Measurements from ENCODE around the gene TMEM163. TPM values are rescaled to one million over a fixed set of nuclear protein-coding genes. Genes with fewer than 3 reads are reported as not detected.

Gene TMEM163
- total RNA-seq, 6 experiments from 2014 or later = not detected

DNA sequence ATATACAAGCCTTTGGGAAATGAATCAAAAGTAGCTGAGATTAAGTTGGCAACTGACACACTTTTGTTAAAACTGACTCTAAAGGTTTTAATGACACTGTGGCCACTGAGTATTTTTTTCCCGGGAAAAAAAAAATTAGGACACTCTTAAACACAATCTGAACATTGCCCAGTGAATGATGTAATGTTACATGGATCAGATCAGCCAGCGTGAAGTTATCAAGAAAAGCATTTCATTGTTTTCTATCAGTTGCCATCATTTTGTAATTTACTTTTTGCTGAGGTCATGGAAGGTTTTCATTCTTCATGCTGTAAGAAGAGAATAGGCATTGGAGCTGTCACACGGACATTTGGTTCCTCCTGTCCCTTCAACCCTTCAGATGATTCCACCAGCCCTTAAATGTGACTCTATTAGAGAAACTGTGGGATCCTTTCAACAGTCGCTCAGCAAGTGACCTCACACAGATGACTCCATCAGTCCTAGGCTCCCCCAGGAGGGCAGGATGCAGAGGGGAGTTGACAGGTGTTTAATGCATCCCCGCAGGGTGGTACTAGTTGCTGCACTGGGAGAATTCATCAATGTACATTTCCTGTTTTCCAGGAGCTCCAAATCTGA lies 300.7 kb downstream of the TMEM163 start:
- no peak for DNase-seq
- Mint-ChIP-seq H3K36me3 (ENCODE audit: low read depth) (peaks cover 18% of the 10 kb centered on the region; the same call in 1 of the 2 replicates), H3K4me3 (no peak overlapping the region), H3K27me3 (ENCODE audit: insufficient read depth) (no peaks in the 10 kb centered on the region), H3K27ac (no peak overlapping the region), H3K4me1 (ENCODE audit: low read depth) (peaks cover 36% of the 10 kb centered on the region), H3K9me3 (no peaks in the 10 kb centered on the region)
- TF ChIP-seq, protein P1, sequence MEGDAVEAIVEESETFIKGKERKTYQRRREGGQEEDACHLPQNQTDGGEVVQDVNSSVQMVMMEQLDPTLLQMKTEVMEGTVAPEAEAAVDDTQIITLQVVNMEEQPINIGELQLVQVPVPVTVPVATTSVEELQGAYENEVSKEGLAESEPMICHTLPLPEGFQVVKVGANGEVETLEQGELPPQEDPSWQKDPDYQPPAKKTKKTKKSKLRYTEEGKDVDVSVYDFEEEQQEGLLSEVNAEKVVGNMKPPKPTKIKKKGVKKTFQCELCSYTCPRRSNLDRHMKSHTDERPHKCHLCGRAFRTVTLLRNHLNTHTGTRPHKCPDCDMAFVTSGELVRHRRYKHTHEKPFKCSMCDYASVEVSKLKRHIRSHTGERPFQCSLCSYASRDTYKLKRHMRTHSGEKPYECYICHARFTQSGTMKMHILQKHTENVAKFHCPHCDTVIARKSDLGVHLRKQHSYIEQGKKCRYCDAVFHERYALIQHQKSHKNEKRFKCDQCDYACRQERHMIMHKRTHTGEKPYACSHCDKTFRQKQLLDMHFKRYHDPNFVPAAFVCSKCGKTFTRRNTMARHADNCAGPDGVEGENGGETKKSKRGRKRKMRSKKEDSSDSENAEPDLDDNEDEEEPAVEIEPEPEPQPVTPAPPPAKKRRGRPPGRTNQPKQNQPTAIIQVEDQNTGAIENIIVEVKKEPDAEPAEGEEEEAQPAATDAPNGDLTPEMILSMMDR (IDR thresholded peaks at IDR 0.05) = no peak

DNA sequence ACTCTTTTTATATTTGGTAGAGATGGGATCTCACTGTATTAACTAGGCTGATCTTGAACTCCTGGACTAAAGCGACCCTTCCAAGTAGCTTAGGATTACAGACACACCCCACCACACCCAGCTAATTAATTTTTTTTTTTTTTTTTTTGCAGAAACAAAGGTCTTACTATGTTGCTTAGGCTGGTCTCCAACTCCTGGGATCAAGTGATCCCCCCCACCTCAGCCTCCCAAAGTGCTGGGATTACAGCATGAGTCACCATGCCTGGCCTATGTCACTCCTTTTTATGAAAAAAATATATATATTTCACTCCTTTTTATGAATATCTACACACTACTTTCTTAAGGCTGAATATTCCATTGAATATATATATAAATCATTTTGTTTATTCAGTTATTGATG lies 302.2 kb downstream of the TMEM163 start:
- TF ChIP-seq, protein P1 (IDR thresholded peaks at IDR 0.05) = no peak
- no peak for DNase-seq
- Mint-ChIP-seq H3K9me3 (no peaks in the 10 kb centered on the region), H3K36me3 (ENCODE audit: low read depth) (peaks cover 9% of the 10 kb centered on the region; the same call in 1 of the 2 replicates), H3K27ac (no peak overlapping the region), H3K4me3 (no peak overlapping the region), H3K4me1 (ENCODE audit: low read depth) (peaks cover 47% of the 10 kb centered on the region), H3K27me3 (ENCODE audit: insufficient read depth) (no peaks in the 10 kb centered on the region)

DNA sequence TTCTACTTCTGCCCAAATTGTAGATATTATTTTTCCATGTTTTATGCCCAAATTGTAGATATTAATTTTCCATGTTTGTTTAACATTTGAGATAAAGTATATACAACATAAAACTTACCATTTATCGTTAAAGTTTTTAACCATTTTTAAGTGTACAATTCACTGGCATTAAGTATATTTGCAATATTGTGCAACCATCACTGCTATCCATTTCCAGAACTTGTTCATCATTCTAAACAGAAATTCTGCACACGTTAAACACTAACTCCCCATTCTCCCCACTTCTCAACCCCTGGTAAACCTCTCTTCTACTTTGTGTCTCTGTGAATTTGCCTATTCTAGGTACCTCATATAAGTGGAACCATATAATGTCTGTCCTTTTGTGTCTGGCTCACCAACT lies 302.8 kb downstream of the TMEM163 start:
- H3K4me3 Mint-ChIP-seq = no peak overlapping the region
- DNase-seq = no peak
- H3K4me1 Mint-ChIP-seq (ENCODE audit: low read depth) = peaks cover 47% of the 10 kb centered on the region
- 0 out of 2 replicates have a peak, but pooled peaks cover 7% of the 10 kb centered on the region for H3K36me3 Mint-ChIP-seq (ENCODE audit: low read depth)
- no peaks in the 10 kb centered on the region for H3K27me3 Mint-ChIP-seq (ENCODE audit: insufficient read depth)
- TF ChIP-seq, protein P1 (IDR thresholded peaks at IDR 0.05) = no peak
- H3K9me3 Mint-ChIP-seq = no peaks in the 10 kb centered on the region
- H3K27ac Mint-ChIP-seq = no peak overlapping the region

DNA sequence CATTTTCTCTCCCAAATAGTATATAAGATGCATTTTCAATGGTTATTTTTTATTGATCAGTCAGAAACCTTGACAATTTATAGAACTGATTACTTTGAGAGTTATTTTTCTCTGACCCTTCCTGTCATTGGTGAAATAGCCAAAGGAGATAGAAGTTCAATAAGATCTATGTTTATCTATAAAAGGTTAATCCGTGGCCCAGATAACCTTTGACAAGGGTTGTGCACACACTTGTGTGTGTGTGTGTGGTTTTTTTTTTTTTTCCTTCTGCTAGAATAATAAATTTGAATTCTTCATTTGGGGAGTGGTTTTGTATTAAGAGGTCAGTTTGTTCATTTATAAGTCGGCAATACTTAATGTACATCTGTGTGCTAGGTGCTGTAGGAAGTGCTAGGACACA lies 304.9 kb downstream of the TMEM163 start:
- no peak for DNase-seq
- H3K4me3 Mint-ChIP-seq = no peak overlapping the region
- H3K27me3 Mint-ChIP-seq (ENCODE audit: insufficient read depth) = no peaks in the 10 kb centered on the region; the same call in 1 of the 2 replicates
- TF ChIP-seq, protein P1 (IDR thresholded peaks at IDR 0.05) = no peak
- H3K9me3 Mint-ChIP-seq = no peaks in the 10 kb centered on the region
- H3K27ac Mint-ChIP-seq = no peak overlapping the region
- peaks cover 65% of the 10 kb centered on the region for H3K4me1 Mint-ChIP-seq (ENCODE audit: low read depth)
- 0 out of 2 replicates have a peak, but pooled peaks cover 7% of the 10 kb centered on the region for H3K36me3 Mint-ChIP-seq (ENCODE audit: low read depth)

DNA sequence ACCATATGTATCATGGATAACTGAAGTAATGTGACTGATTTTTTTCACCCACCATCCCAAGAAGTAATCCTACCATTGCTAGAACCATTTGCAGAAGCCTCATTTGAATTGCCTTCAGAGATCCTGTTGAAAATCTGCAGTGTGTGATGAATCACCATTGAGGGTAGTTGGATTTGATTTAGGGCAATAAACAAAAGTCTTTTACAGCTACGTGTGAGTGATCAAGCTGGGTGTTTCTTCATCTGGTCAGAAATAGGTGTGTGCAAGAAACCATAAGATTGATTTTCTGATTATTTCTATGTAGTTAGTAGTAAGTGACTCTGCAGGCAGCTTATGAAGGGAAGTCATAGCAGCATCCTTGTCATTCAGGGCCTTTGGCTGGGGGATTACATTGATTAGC lies 305.4 kb downstream of the TMEM163 start:
- DNase-seq = peak; percentile 55
- Mint-ChIP-seq H3K4me1 (ENCODE audit: low read depth) (peaks cover 70% of the 10 kb centered on the region), H3K27me3 (ENCODE audit: insufficient read depth) (no peaks in the 10 kb centered on the region; the same call in 1 of the 2 replicates), H3K4me3 (no peak overlapping the region), H3K36me3 (ENCODE audit: low read depth) (0 out of 2 replicates have a peak, but pooled peaks cover 7% of the 10 kb centered on the region), H3K27ac (peak overlapping the region; percentile 22), H3K9me3 (no peaks in the 10 kb centered on the region)
- TF ChIP-seq, protein P1 (IDR thresholded peaks at IDR 0.05) = no peak

All from HFFc6 (cell line).